WTC11 (cell line): ENCODE results near the gene PCID2. TPM values are rescaled to one million over a fixed set of nuclear protein-coding genes. Genes with fewer than 3 reads are reported as not detected.

Experiments used
- ATAC-seq: fragments of 200-7000 bp; cut with Tn5 transposase; 2 replicates; pipeline ENCODE4 v1.10.0; 2021; ENCODE audit warnings: mild to moderate bottlenecking, moderate library complexity
- CTCF ChIA-PET: fragments of 300-600 bp; sonication (Branson Sonifier 250); formaldehyde crosslinking; loops from one replicate; lab custom pipeline; 2021; ENCODE audit warnings: antibody characterized with exemption; lab: Charles Lee
- POLR2A ChIA-PET: fragments of 350-600 bp; sonication (Branson Sonifier 250); formaldehyde crosslinking; loops from one replicate; lab custom pipeline; 2021; ENCODE audit warnings: antibody characterized with exemption; lab: Charles Lee
- DNase-seq: peaks from one replicate; pipeline ENCODE4 v3.0.0; 2021; ENCODE audit warnings: low spot score
- H3K27ac Mint-ChIP-seq: 2 replicates; pipeline ENCODE4 v1.8.0; 2021; ENCODE audit warnings: mixed read lengths
- H3K27me3 Mint-ChIP-seq: 2 replicates; pipeline ENCODE4 v1.8.0; 2021; ENCODE audit warnings: low read depth, mild to moderate bottlenecking, moderate library complexity, mixed read lengths
- H3K36me3 Mint-ChIP-seq: 2 replicates; pipeline ENCODE4 v1.8.0; 2021; ENCODE audit warnings: mixed read lengths
- H3K4me1 Mint-ChIP-seq: 2 replicates; pipeline ENCODE4 v1.8.0; 2022; ENCODE audit warnings: mixed read lengths
- H3K4me3 Mint-ChIP-seq: 2 replicates; pipeline ENCODE4 v1.8.0; 2021; ENCODE audit warnings: mild to moderate bottlenecking, moderate library complexity, mixed read lengths
- H3K9me3 Mint-ChIP-seq: 2 replicates; pipeline ENCODE4 v1.8.0; 2021; ENCODE audit warnings: mixed read lengths
- AR ChIP-seq: fragments of 250-450 bp; sonication (Bioruptor Pico); IDR thresholded peaks from 2 replicates; pipeline ENCODE4 v1.9.0; 2021; ENCODE audit warnings: mild to moderate bottlenecking
- ATF3 ChIP-seq: sonication (generic); formaldehyde crosslinking; conservative IDR thresholded peaks from 2 replicates; pipeline ENCODE4 v1.8.1; 2022; ENCODE audit warnings: mild to moderate bottlenecking, missing genetic modification reagents
- CREB1 ChIP-seq: sonication (generic); formaldehyde crosslinking; IDR thresholded peaks from 2 replicates; pipeline ENCODE4 v1.8.0; 2023; ENCODE audit warnings: mild to moderate bottlenecking, missing genetic modification reagents
- CREM ChIP-seq: sonication (generic); formaldehyde crosslinking; IDR thresholded peaks from 2 replicates; pipeline ENCODE4 v1.8.1; 2022; ENCODE audit warnings: mild to moderate bottlenecking, missing genetic modification reagents, moderate library complexity
- ELF4 ChIP-seq: sonication (generic); formaldehyde crosslinking; IDR thresholded peaks from 2 replicates; pipeline ENCODE4 v1.8.1; 2022; ENCODE audit warnings: low read depth, mild to moderate bottlenecking, moderate library complexity, missing genetic modification reagents
- FOXP4 ChIP-seq: sonication (generic); formaldehyde crosslinking; IDR thresholded peaks from 2 replicates; pipeline ENCODE4 v1.8.0; 2022; ENCODE audit warnings: mild to moderate bottlenecking, missing genetic modification reagents
- GRHL2 ChIP-seq: fragments of 250-450 bp; sonication (Bioruptor Pico); IDR thresholded peaks from 2 replicates; pipeline ENCODE4 v1.8.0; 2022; ENCODE audit warnings: mild to moderate bottlenecking, moderate library complexity; ENCODE audit not compliant: insufficient replicate concordance, severe bottlenecking
- GTF2I ChIP-seq: fragments of 250-450 bp; sonication (Bioruptor Pico); conservative IDR thresholded peaks from 2 replicates; pipeline ENCODE4 v1.4.0; 2021; ENCODE audit warnings: mild to moderate bottlenecking
- IRF2 ChIP-seq: sonication (generic); formaldehyde crosslinking; IDR thresholded peaks from 2 replicates; pipeline ENCODE4 v1.8.0; 2022; ENCODE audit warnings: low read depth, missing genetic modification reagents, borderline replicate concordance
- NFE2L1 ChIP-seq: sonication (generic); formaldehyde crosslinking; IDR thresholded peaks from 2 replicates; pipeline ENCODE4 v1.8.1; 2023; ENCODE audit warnings: missing genetic modification reagents
- NR3C1 ChIP-seq: sonication (generic); formaldehyde crosslinking; conservative IDR thresholded peaks from 2 replicates; pipeline ENCODE4 v1.8.1; 2023; ENCODE audit warnings: low read depth, mild to moderate bottlenecking, missing genetic modification reagents
- OVOL2 ChIP-seq: fragments of 250-450 bp; sonication (Bioruptor Pico); IDR thresholded peaks from 2 replicates; pipeline ENCODE4 v1.9.0; 2021; ENCODE audit warnings: mild to moderate bottlenecking, borderline replicate concordance
- SMAD3 ChIP-seq: sonication (generic); formaldehyde crosslinking; IDR thresholded peaks from 2 replicates; pipeline ENCODE4 v1.8.0; 2022; ENCODE audit warnings: missing genetic modification reagents, mild to moderate bottlenecking, borderline replicate concordance
- SP1 ChIP-seq: sonication (generic); formaldehyde crosslinking; conservative IDR thresholded peaks from 2 replicates; pipeline ENCODE4 v1.8.1; 2022; ENCODE audit warnings: missing genetic modification reagents
- STAT6 ChIP-seq: sonication (generic); formaldehyde crosslinking; conservative IDR thresholded peaks from 2 replicates; pipeline ENCODE4 v1.8.1; 2023; ENCODE audit warnings: mild to moderate bottlenecking, low read depth, missing genetic modification reagents, moderate library complexity
- USF1 ChIP-seq: sonication (generic); formaldehyde crosslinking; IDR thresholded peaks from 2 replicates; pipeline ENCODE4 v1.8.0; 2022; ENCODE audit warnings: mild to moderate bottlenecking, missing genetic modification reagents
- ZBTB21 ChIP-seq: sonication (generic); formaldehyde crosslinking; IDR thresholded peaks from 2 replicates; pipeline ENCODE4 v1.8.1; 2023; ENCODE audit warnings: mild to moderate bottlenecking, missing genetic modification reagents, borderline replicate concordance
- ZBTB43 ChIP-seq: sonication (generic); formaldehyde crosslinking; IDR thresholded peaks from 2 replicates; pipeline ENCODE4 v1.8.1; 2023; ENCODE audit warnings: mild to moderate bottlenecking, missing genetic modification reagents
- ZNF121 ChIP-seq: sonication (generic); formaldehyde crosslinking; IDR thresholded peaks from 2 replicates; pipeline ENCODE4 v1.8.0; 2023; ENCODE audit warnings: missing genetic modification reagents
- ZNF423 ChIP-seq: fragments of 250-450 bp; sonication (Bioruptor Pico); IDR thresholded peaks from 2 replicates; pipeline ENCODE4 v2.1.2; 2022; ENCODE audit warnings: mild to moderate bottlenecking, moderate library complexity
- ZNF671 ChIP-seq: fragments of 250-450 bp; sonication (Bioruptor Pico); IDR thresholded peaks from 2 replicates; pipeline ENCODE4 v1.8.0; 2021; ENCODE audit warnings: mild to moderate bottlenecking
- total RNA-seq: library from RNA; stranded (reverse); gene quantifications from 3 replicates; pipeline ENCODE4 v1.2.3, GENCODE V29; 2021

The PCID2 gene
- total RNA-seq, 1 experiment from 2014 or later: 69.4 TPM

GRCh38 chr13:113201815-113202214 lies 6.7 kb downstream of the PCID2 start:
- CTCF ChIA-PET: no interaction called here
- Mint-ChIP-seq H3K4me3 (no peak overlapping the region), H3K27ac (no peak overlapping the region), H3K27me3 (no peaks in the 10 kb centered on the region)
- ATAC-seq (no peak), DNase-seq (no peak)
- no peak for TF ChIP-seq OVOL2 (CRISPR knock-in tag)
- no peak for TF ChIP-seq ZBTB43
- TF ChIP-seq STAT6 (CRISPR knock-in tag): no peak
- no peak for TF ChIP-seq NR3C1 (CRISPR knock-in tag)
- no peak for TF ChIP-seq NFE2L1
- TF ChIP-seq ELF4: no peak
- no peak for TF ChIP-seq SMAD3
- no peak for TF ChIP-seq ATF3 (CRISPR knock-in tag)
- no peak for TF ChIP-seq ZNF671 (CRISPR knock-in tag)
- TF ChIP-seq, all 79 proteins: peak for 0
- Mint-ChIP-seq H3K9me3 (no peaks in the 10 kb centered on the region), H3K4me1 (peaks cover 16% of the 10 kb centered on the region), H3K36me3 (peaks cover 46% of the 10 kb centered on the region)
- POLR2A ChIA-PET: no interaction called here

- Mint-ChIP-seq H3K9me3 (no peaks in the 10 kb centered on the region), H3K4me3 (no peak overlapping the region), H3K36me3 (peaks cover 66% of the 10 kb centered on the region), H3K4me1 (no peaks in the 10 kb centered on the region), H3K27ac (no peak overlapping the region), H3K27me3 (no peaks in the 10 kb centered on the region)
- DNase-seq (no peak), ATAC-seq (no peak)
- POLR2A ChIA-PET: no interaction called here
- CTCF ChIA-PET: no interaction called here
- TF ChIP-seq SP1 (no peak), GTF2I (CRISPR knock-in tag) (no peak), ZNF121 (CRISPR knock-in tag) (no peak), CREB1 (CRISPR knock-in tag) (no peak), CREM (CRISPR knock-in tag) (no peak), ZBTB21 (CRISPR knock-in tag) (no peak), AR (no peak), ELF4 (no peak), GRHL2 (CRISPR knock-in tag) (no peak), FOXP4 (CRISPR knock-in tag) (no peak), USF1 (CRISPR knock-in tag) (no peak), ZNF423 (CRISPR knock-in tag) (no peak), ZNF671 (CRISPR knock-in tag) (no peak), IRF2 (no peak)
Measured at GRCh38 chr13:113196970-113197737, 11.3 kb downstream of the PCID2 start.
